ENCODE results near the gene RAD51B. TPM values are rescaled to one million over a fixed set of nuclear protein-coding genes. Genes with fewer than 3 reads are reported as not detected.

RAD51B gene
- total and polyA plus RNA-seq, 2 of the 13 experiments (the other 11 are each of a cell fraction or from before 2014, with no cell fraction given), result 7.0 to 9.5 TPM

DNA sequence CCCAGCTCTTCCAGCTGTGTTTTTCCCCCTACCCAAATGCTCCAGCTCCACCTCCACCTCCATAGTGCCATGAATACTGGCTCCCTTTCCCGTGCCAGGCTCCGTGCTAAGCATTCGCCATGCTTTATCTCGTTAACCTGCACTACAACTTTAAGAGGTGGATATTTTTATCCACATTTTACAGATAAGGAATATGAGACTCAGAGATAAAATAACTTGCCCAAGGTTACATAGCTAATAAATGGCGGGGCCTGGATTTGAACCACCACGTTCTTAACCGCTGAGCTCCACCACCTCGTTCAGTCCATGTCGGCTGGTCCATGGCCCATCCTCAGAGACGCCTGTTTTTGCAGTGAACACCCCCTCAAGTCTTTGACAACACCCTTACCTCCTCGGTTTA is 858.3 kb downstream of the RAD51B start:
- intact Hi-C loops (cut with micrococcal nuclease; ENCODE audit: unreplicated experiment), result no loop called here
- DNase-seq (ENCODE audit: low spot score) (no peak), ATAC-seq (no peak), FAIRE-seq (no peak)
- BruUV-seq (replicated peaks), result no TSS peak
- ChIA-PET CTCF (ENCODE audit: low intra/inter-chr PET ratio, low total read pairs) (no interaction called here), POLR2A (interaction anchor here (1.5 kb wide), 1 partner anchor 102 kb away, joined by 3 read pairs; no protein-coding TSS in a partner anchor)
- TF ChIP-seq TEAD3 (CRISPR knock-in tag; optimal IDR thresholded peaks at IDR 0.05; ENCODE audit: borderline replicate concordance), result no peak
- no peak for TF ChIP-seq NFIB (CRISPR knock-in tag; IDR thresholded peaks at IDR 0.05; ENCODE audit: borderline replicate concordance)
- TF ChIP-seq PRMT3 (CRISPR knock-in tag; IDR thresholded peaks at IDR 0.05; ENCODE audit: borderline replicate concordance, low read depth), result no peak
- TF ChIP-seq MED13 (CRISPR knock-in tag; IDR thresholded peaks at IDR 0.05), result no peak
- no peak for TF ChIP-seq SNRNP70 (IDR thresholded peaks at IDR 0.05; ENCODE audit: low read depth, low read length)
- no peak overlapping the region for H3K4me2 ChIP-seq (ENCODE audit: low read depth, low read length)
- no peak overlapping the region for H3K4me3 ChIP-seq (replicated peaks in 1 of 3; ENCODE audit: insufficient read depth in 1 of 3, low read depth in 2 of 3, low read length in 3 of 3)
- H3K79me2 ChIP-seq (ENCODE audit: insufficient read depth, low read length), result no peaks in the 10 kb centered on the region
- H3K27ac ChIP-seq (ENCODE audit: extremely low read length, insufficient read depth, low read length), result no peak overlapping the region
- no peaks in the 10 kb centered on the region for H3K36me3 ChIP-seq (replicated peaks in 1 of 2; ENCODE audit: control insufficient read depth in 1 of 2, insufficient read depth in 2 of 2, low read length in 2 of 2)
- in situ Hi-C loops (cut with HindIII; ENCODE audit: extremely low pct_ligation_motif_present, low pct_unique_long_range_greater_than_20kb), result no loop called here
- 81% methylated on average over 11 of the region's 11 CpGs for WGBS (ENCODE audit: low lambda C conversion rate)
- no peaks in the 10 kb centered on the region for H4K20me1 ChIP-seq (ENCODE audit: insufficient read depth, low read length)
- H2AFZ ChIP-seq (ENCODE audit: low read length), result no peak overlapping the region
- no peaks in the 10 kb centered on the region for H3K27me3 ChIP-seq (ENCODE audit: control insufficient read depth in 1 of 2, insufficient read depth in 2 of 2, low read length in 2 of 2)
- no peaks in the 10 kb centered on the region for H3K9me3 ChIP-seq (ENCODE audit: low read length)
- H3K9ac ChIP-seq (ENCODE audit: insufficient read depth, low read depth, low read length), result no peak overlapping the region
- peaks cover 55% of the 10 kb centered on the region for H3K4me1 ChIP-seq (ENCODE audit: insufficient read depth, low read length)

DNA sequence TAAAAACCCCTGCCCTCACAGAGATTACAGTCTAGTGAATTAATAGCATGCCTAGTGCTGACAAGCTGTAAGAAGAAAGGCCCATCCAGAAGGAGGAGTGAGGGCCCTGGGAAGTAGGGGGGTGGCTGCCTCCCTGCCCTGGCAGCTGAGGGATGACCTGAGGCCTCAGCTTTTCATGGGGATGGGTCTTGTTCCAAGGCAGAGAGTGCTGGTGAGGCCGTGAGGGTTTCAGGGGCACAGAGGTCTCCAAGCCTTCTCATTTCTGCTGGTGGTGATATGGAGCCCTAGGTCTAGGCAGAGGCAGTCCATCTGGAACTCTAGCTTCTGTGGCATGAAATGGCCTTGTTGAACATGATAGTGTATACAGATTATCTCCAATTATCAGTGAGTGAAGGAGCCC is 858.9 kb downstream of the RAD51B start:
- no peaks in the 10 kb centered on the region for H3K27me3 ChIP-seq (ENCODE audit: control insufficient read depth in 1 of 2, insufficient read depth in 2 of 2, low read length in 2 of 2)
- H2AFZ ChIP-seq (ENCODE audit: low read length), result no peak overlapping the region
- H4K20me1 ChIP-seq (ENCODE audit: insufficient read depth, low read length), result no peaks in the 10 kb centered on the region
- intact Hi-C loops (cut with micrococcal nuclease; ENCODE audit: unreplicated experiment), result no loop called here
- no peak for DNase-seq (ENCODE audit: low spot score)
- no peak overlapping the region for H3K4me2 ChIP-seq (ENCODE audit: low read depth, low read length)
- no peaks in the 10 kb centered on the region for H3K9me3 ChIP-seq (ENCODE audit: low read length)
- H3K9ac ChIP-seq (ENCODE audit: insufficient read depth, low read depth, low read length), result no peak overlapping the region
- FAIRE-seq, result no peak
- ATAC-seq, result no peak
- no peaks in the 10 kb centered on the region for H3K79me2 ChIP-seq (ENCODE audit: insufficient read depth, low read length)
- CTCF ChIA-PET (ENCODE audit: low intra/inter-chr PET ratio, low total read pairs), result no interaction called here
- no peak overlapping the region for H3K4me3 ChIP-seq (replicated peaks in 1 of 3; ENCODE audit: insufficient read depth in 1 of 3, low read depth in 2 of 3, low read length in 3 of 3)
- in situ Hi-C loops (cut with HindIII; ENCODE audit: extremely low pct_ligation_motif_present, low pct_unique_long_range_greater_than_20kb), result no loop called here
- H3K27ac ChIP-seq (ENCODE audit: extremely low read length, insufficient read depth, low read length), result no peak overlapping the region
- H3K4me1 ChIP-seq (ENCODE audit: insufficient read depth, low read length), result peaks cover 57% of the 10 kb centered on the region
- WGBS (ENCODE audit: low lambda C conversion rate), result no CpG with 5 or more reads among the region's 1 CpG
- POLR2A ChIA-PET, result no interaction called here
- no peaks in the 10 kb centered on the region for H3K36me3 ChIP-seq (replicated peaks in 1 of 2; ENCODE audit: control insufficient read depth in 1 of 2, insufficient read depth in 2 of 2, low read length in 2 of 2)
- BruUV-seq (replicated peaks), result no TSS peak
- TF ChIP-seq KLF12 (CRISPR knock-in tag; IDR thresholded peaks at IDR 0.05; ENCODE audit: borderline replicate concordance) (no peak), ZNF276 (CRISPR knock-in tag; IDR thresholded peaks at IDR 0.05; ENCODE audit: low read depth) (no peak), ETV5 (CRISPR knock-in tag; IDR thresholded peaks at IDR 0.05; ENCODE audit: borderline replicate concordance) (no peak), ATF4 (CRISPR knock-in tag; IDR thresholded peaks at IDR 0.05) (no peak), KLF11 (CRISPR knock-in tag; IDR thresholded peaks at IDR 0.05) (no peak), MEIS1 (CRISPR knock-in tag; IDR thresholded peaks at IDR 0.05; ENCODE audit: borderline replicate concordance) (no peak), HMGA1 (CRISPR knock-in tag; conservative IDR thresholded peaks at IDR 0.05) (no peak), ZNF431 (CRISPR knock-in tag; IDR thresholded peaks at IDR 0.05; ENCODE audit: borderline replicate concordance, low read depth) (no peak), PTBP1 (IDR thresholded peaks at IDR 0.05; ENCODE audit: low read depth, low read length, poor library complexity, severe bottlenecking) (no peak), AGO1 (IDR thresholded peaks at IDR 0.05; ENCODE audit: low read depth, low read length, poor library complexity, severe bottlenecking) (no peak)
- TF ChIP-seq, protein P1, sequence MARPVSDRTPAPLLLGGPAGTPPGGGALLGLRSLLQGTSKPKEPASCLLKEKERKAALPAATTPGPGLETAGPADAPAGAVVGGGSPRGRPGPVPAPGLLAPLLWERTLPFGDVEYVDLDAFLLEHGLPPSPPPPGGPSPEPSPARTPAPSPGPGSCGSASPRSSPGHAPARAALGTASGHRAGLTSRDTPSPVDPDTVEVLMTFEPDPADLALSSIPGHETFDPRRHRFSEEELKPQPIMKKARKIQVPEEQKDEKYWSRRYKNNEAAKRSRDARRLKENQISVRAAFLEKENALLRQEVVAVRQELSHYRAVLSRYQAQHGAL (CRISPR knock-in tag; IDR thresholded peaks at IDR 0.05; ENCODE audit: not compliant biosample characterization), result no peak

All from HepG2 (cell line).